KMS-11 (cell line): ENCODE results near the gene CFAP97D2.

Experiments used
- H2AFZ ChIP-seq: fragments of 200-600 bp; sonication (generic); 2 replicates; pipeline ENCODE4 v1.6.1; 2016; ENCODE audit warnings: antibody characterized with exemption, mixed run types, low read depth
- H3K27ac ChIP-seq: fragments of 200-600 bp; sonication (generic); 2 replicates; pipeline ENCODE4 v1.6.1; 2016; ENCODE audit warnings: mild to moderate bottlenecking, mixed run types
- H3K27me3 ChIP-seq: fragments of 200-600 bp; sonication (generic); 2 replicates; pipeline ENCODE4 v1.6.1; 2017; ENCODE audit warnings: mild to moderate bottlenecking, low read depth, mixed run types, moderate library complexity; ENCODE audit not compliant: insufficient read depth
- H3K36me3 ChIP-seq: fragments of 200-600 bp; sonication (generic); 2 replicates; pipeline ENCODE4 v1.6.1; 2017; ENCODE audit warnings: mild to moderate bottlenecking, mixed run types; ENCODE audit not compliant: insufficient read depth
- H3K4me1 ChIP-seq: fragments of 200-600 bp; sonication (generic); 2 replicates; pipeline ENCODE4 v1.6.1; 2016; ENCODE audit warnings: mild to moderate bottlenecking, low read depth, mixed run types; ENCODE audit not compliant: poor library complexity, severe bottlenecking
- H3K4me2 ChIP-seq: fragments of 200-600 bp; sonication (generic); 2 replicates; pipeline ENCODE4 v1.7.0; 2016; ENCODE audit warnings: mild to moderate bottlenecking, mixed run types
- H3K4me3 ChIP-seq: fragments of 200-600 bp; sonication (generic); IDR thresholded peaks from 2 replicates; pipeline ENCODE4 v1.6.1; 2017; ENCODE audit warnings: low read depth, low read length, mixed read lengths; ENCODE audit not compliant: insufficient read depth
- H3K79me2 ChIP-seq: fragments of 200-600 bp; sonication (generic); 2 replicates; pipeline ENCODE4 v1.6.1; 2016; ENCODE audit warnings: low read depth, mixed run types; ENCODE audit not compliant: insufficient read depth
- H3K9ac ChIP-seq: fragments of 200-600 bp; sonication (generic); 2 replicates; pipeline ENCODE4 v1.6.1; 2016; ENCODE audit warnings: mild to moderate bottlenecking, mixed run types
- H4K20me1 ChIP-seq: fragments of 200-600 bp; sonication (generic); 2 replicates; pipeline ENCODE4 v1.6.1; 2016; ENCODE audit warnings: mild to moderate bottlenecking, mixed run types; ENCODE audit not compliant: insufficient read depth
- TF ChIP-seq, protein P1 (sequence below): fragments of 200-600 bp; sonication (generic); conservative IDR thresholded peaks from 2 replicates; pipeline ENCODE4 v1.6.1; 2017; ENCODE audit warnings: low read depth, mild to moderate bottlenecking, antibody characterized with exemption, low read length, moderate library complexity, mixed read lengths

The CFAP97D2 gene

DNA sequence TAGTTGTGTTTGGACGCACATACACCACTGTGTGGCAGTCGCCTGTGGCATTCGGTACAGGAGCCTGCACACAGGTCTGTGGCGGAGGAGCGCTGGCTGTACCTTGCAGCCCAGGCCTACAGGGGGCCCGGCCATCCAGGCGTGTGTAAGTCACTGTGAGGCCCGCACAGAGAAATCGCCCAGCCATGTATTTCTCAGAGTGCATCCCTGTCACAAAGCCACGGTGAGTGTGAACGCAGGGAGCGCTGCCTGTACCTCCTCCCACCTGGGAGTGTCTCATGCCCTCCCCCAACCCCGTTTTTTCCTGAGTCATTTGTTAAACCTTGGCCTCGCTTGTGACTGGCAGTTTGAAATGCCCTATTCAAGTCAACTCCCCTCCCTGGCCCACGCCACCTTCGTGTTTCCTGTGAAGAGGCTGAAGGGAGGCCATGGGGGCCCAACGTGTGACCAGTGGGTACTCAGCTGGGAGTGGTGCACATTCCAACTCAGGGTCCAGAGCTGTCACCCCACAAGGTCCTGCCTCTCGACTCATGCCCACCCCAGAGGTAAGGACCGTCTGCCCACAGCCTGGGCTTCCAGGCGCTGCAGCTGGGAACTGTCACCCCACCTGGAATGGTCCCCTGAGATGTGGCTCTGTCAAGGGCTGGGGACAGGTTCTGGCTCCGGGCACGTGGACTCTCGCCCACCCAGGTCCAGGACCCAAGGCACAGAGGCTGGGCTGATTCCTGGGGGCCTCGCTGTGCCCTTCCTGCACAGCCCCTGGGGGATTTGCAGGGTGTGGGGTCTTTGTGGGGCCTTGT is 35.1 kb upstream of the CFAP97D2 start:
- Histone ChIP-seq H3K4me2 (no peak overlapping the region), H3K27ac (no peak overlapping the region)
- TF ChIP-seq, protein P1, sequence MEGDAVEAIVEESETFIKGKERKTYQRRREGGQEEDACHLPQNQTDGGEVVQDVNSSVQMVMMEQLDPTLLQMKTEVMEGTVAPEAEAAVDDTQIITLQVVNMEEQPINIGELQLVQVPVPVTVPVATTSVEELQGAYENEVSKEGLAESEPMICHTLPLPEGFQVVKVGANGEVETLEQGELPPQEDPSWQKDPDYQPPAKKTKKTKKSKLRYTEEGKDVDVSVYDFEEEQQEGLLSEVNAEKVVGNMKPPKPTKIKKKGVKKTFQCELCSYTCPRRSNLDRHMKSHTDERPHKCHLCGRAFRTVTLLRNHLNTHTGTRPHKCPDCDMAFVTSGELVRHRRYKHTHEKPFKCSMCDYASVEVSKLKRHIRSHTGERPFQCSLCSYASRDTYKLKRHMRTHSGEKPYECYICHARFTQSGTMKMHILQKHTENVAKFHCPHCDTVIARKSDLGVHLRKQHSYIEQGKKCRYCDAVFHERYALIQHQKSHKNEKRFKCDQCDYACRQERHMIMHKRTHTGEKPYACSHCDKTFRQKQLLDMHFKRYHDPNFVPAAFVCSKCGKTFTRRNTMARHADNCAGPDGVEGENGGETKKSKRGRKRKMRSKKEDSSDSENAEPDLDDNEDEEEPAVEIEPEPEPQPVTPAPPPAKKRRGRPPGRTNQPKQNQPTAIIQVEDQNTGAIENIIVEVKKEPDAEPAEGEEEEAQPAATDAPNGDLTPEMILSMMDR = no peak

DNA sequence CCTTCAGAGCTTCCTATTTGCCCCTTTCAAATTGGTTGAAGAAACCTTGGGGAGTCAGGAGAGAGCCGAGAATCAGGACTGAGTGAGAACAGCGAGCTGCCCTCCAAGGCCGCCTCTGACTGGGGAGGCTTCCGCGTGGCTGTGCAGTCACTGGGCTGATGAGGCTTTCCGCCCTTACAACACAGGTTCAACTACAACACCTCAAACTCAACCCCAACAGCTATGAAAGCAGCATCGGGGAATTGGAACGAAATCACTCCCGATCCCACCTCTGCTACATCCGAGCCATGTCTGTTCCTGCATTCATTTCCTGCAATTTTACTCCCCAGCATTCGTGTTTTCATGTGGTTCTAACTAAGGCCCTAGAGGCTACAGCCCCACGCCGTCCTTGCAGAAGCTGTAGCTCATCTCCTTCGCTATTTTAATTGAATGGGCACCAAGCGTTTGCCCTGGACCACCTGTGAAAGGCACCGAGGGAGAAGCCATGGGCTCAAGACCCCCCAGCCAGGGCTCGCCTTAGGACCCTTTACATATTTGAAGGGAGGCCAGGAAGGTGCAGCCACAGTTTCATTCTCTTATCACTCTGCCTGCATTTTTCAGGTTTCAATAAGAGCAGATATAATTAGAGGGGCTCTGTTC is 34.3 kb upstream of the CFAP97D2 start:
- H3K27me3 ChIP-seq = no peaks in the 10 kb centered on the region

More for the DNA sequence above, 35.1 kb upstream of the CFAP97D2 start:
- Histone ChIP-seq H4K20me1 (no peaks in the 10 kb centered on the region), H3K36me3 (no peaks in the 10 kb centered on the region), H3K4me3 (no peak overlapping the region), H3K79me2 (no peaks in the 10 kb centered on the region), H3K27me3 (no peaks in the 10 kb centered on the region), H3K4me1 (peaks cover 13% of the 10 kb centered on the region), H3K9ac (no peak overlapping the region), H2AFZ (no peak overlapping the region)

DNA sequence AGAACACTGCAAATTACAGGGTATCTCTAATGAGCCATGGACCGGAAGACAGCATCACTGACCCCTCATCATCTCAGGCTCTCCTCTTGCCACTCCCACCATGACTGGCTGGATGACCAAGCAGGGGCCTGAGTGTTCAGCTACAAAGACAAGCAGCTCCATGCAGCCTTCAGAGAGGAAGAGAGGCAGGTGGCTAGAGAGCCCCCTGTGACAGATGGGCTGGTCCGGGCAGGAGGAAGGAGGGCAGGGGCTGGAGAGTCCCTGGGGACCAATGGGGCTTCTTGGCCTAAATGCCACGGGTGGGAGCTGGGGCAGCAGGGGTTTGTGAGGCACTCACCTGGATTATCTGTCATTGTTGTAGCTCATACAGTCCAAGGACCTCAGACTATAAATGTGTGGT is 33.8 kb upstream of the CFAP97D2 start:
- Histone ChIP-seq H3K4me3 (no peak overlapping the region), H3K79me2 (no peaks in the 10 kb centered on the region), H3K9ac (no peak overlapping the region), H3K4me2 (no peak overlapping the region), H3K27ac (no peak overlapping the region), H3K4me1 (peaks cover 25% of the 10 kb centered on the region), H3K27me3 (no peaks in the 10 kb centered on the region), H3K36me3 (no peaks in the 10 kb centered on the region), H4K20me1 (no peaks in the 10 kb centered on the region), H2AFZ (no peak overlapping the region)
- TF ChIP-seq, protein P1 = no peak

More for the DNA sequence above, 34.3 kb upstream of the CFAP97D2 start:
- Histone ChIP-seq H3K27ac (no peak overlapping the region), H2AFZ (no peak overlapping the region), H3K79me2 (no peaks in the 10 kb centered on the region), H3K4me1 (peaks cover 20% of the 10 kb centered on the region), H3K36me3 (no peaks in the 10 kb centered on the region), H3K9ac (no peak overlapping the region), H4K20me1 (no peaks in the 10 kb centered on the region), H3K4me2 (no peak overlapping the region), H3K4me3 (no peak overlapping the region)
- TF ChIP-seq, protein P1 = no peak

DNA sequence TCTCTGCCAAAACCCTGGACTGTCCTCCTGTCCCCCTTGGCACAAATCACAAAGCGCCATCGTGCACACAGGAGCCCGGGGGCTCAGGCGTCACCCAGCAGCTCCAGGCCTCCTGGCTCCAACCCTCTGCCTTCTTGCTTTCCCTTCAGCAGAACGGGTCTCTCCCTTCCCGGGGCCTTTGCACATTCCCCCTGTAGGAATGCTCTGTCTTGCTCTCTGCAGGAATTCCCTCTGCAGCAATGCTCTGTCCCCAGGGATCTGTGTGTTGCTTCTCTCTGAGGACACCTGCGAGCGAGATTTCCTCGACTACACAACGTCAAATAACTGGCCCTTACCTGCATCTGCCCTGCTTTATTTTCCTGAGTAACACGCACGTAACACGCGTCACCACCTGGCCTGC is 33.3 kb upstream of the CFAP97D2 start:
- H3K36me3 ChIP-seq = no peaks in the 10 kb centered on the region
- no peak overlapping the region for H3K4me2 ChIP-seq
- TF ChIP-seq, protein P1 = no peak
- no peak overlapping the region for H3K4me3 ChIP-seq
- no peak overlapping the region for H3K27ac ChIP-seq
- no peaks in the 10 kb centered on the region for H4K20me1 ChIP-seq
- no peak overlapping the region for H3K9ac ChIP-seq
- H3K27me3 ChIP-seq = no peaks in the 10 kb centered on the region
- no peaks in the 10 kb centered on the region for H3K79me2 ChIP-seq
- peaks cover 26% of the 10 kb centered on the region for H3K4me1 ChIP-seq
- H2AFZ ChIP-seq = no peak overlapping the region
